Measurements from ENCODE around the gene MAGOH. TPM values are rescaled to one million over a fixed set of nuclear protein-coding genes. Genes with fewer than 3 reads are reported as not detected.

MAGOH gene
- polyA plus RNA-seq, 3 donors = 22.9 to 70.8 (median 69.2) TPM

GRCh38 chr1:53271446-53272090 lies 33.2 kb upstream of the MAGOH start:
- Histone ChIP-seq H3K9ac (ENCODE audit: insufficient read depth, low read length, poor library complexity, severe bottlenecking) (no peak overlapping the region), H3K27me3 (ENCODE audit: control insufficient read depth in 2 of 2, insufficient read depth in 2 of 2, low read length in 2 of 2) (no peaks in the 10 kb centered on the region), H3K4me2 (replicated peaks; ENCODE audit: extremely low read depth, low read length, poor library complexity, severe bottlenecking) (no peak overlapping the region), H3K79me2 (ENCODE audit: insufficient read depth, low read length) (no peaks in the 10 kb centered on the region), H4K20me1 (ENCODE audit: insufficient read depth, low read length) (no peaks in the 10 kb centered on the region), H3K4me1 (ENCODE audit: control insufficient read depth in 1 of 2, insufficient read depth in 2 of 2, low read length in 2 of 2) (no peaks in the 10 kb centered on the region), H3K9me3 (replicated peaks in 1 of 2; ENCODE audit: control insufficient read depth in 1 of 2, insufficient read depth in 1 of 2, low read length in 2 of 2) (no peaks in the 10 kb centered on the region), H3K36me3 (replicated peaks in 1 of 2; ENCODE audit: control insufficient read depth in 1 of 2, insufficient read depth in 2 of 2, low read length in 2 of 2) (peaks cover 36 to 81% of the 10 kb centered on the region in 2 donors), H2AFZ (ENCODE audit: insufficient read depth, low read depth, low read length, poor library complexity, severe bottlenecking) (no peak overlapping the region), H3K4me3 (replicated peaks in 1 of 3; ENCODE audit: low read depth in 2 of 3, low read length in 3 of 3) (no peak overlapping the region), H3K27ac (ENCODE audit: low read depth in 1 of 2, low read length in 2 of 2) (peak overlapping the region in 1 of 2 donors; percentile 8)
- no peaks in the 10 kb centered on the region for H3K9me3 Mint-ChIP-seq
- H3K27me3 Mint-ChIP-seq (ENCODE audit: low read depth in 3 of 3) = no peaks in the 10 kb centered on the region
- peaks cover 58 to 89% of the 10 kb centered on the region in 2 donors for H3K36me3 Mint-ChIP-seq
- H3K4me1 Mint-ChIP-seq = peaks cover 7% of the 10 kb centered on the region
- intact Hi-C loops (cut with micrococcal nuclease) = no loop called here
- peak overlapping the region in 2 of 7 donors; percentile 26 to 66 for H3K27ac Mint-ChIP-seq
- TF ChIP-seq, protein P1, sequence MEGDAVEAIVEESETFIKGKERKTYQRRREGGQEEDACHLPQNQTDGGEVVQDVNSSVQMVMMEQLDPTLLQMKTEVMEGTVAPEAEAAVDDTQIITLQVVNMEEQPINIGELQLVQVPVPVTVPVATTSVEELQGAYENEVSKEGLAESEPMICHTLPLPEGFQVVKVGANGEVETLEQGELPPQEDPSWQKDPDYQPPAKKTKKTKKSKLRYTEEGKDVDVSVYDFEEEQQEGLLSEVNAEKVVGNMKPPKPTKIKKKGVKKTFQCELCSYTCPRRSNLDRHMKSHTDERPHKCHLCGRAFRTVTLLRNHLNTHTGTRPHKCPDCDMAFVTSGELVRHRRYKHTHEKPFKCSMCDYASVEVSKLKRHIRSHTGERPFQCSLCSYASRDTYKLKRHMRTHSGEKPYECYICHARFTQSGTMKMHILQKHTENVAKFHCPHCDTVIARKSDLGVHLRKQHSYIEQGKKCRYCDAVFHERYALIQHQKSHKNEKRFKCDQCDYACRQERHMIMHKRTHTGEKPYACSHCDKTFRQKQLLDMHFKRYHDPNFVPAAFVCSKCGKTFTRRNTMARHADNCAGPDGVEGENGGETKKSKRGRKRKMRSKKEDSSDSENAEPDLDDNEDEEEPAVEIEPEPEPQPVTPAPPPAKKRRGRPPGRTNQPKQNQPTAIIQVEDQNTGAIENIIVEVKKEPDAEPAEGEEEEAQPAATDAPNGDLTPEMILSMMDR (IDR thresholded peaks at IDR 0.05) = no peak
- WGBS (ENCODE audit: insufficient coverage) = 98% methylated on average over 5 of the region's 5 CpGs
- no peak for DNase-seq
- no peak overlapping the region for H3K4me3 Mint-ChIP-seq

GRCh38 chr1:53270873-53271272 lies 32.6 kb upstream of the MAGOH start:
- TF ChIP-seq, protein P1 (IDR thresholded peaks at IDR 0.05) = no peak
- Mint-ChIP-seq H3K36me3 (peaks cover 63 to 90% of the 10 kb centered on the region in 2 donors), H3K9me3 (no peaks in the 10 kb centered on the region), H3K4me3 (no peak overlapping the region), H3K27ac (peak overlapping the region in 1 of 7 donors; percentile 28), H3K4me1 (peaks cover 7% of the 10 kb centered on the region), H3K27me3 (ENCODE audit: low read depth in 3 of 3) (no peaks in the 10 kb centered on the region)
- Histone ChIP-seq H3K9ac (ENCODE audit: insufficient read depth, low read length, poor library complexity, severe bottlenecking) (no peak overlapping the region), H3K27me3 (ENCODE audit: control insufficient read depth in 2 of 2, insufficient read depth in 2 of 2, low read length in 2 of 2) (no peaks in the 10 kb centered on the region), H4K20me1 (ENCODE audit: insufficient read depth, low read length) (no peaks in the 10 kb centered on the region), H3K4me1 (ENCODE audit: control insufficient read depth in 1 of 2, insufficient read depth in 2 of 2, low read length in 2 of 2) (no peaks in the 10 kb centered on the region), H3K79me2 (ENCODE audit: insufficient read depth, low read length) (no peaks in the 10 kb centered on the region), H3K9me3 (replicated peaks in 1 of 2; ENCODE audit: control insufficient read depth in 1 of 2, insufficient read depth in 1 of 2, low read length in 2 of 2) (no peaks in the 10 kb centered on the region), H3K4me2 (replicated peaks; ENCODE audit: extremely low read depth, low read length, poor library complexity, severe bottlenecking) (no peak overlapping the region), H3K36me3 (replicated peaks in 1 of 2; ENCODE audit: control insufficient read depth in 1 of 2, insufficient read depth in 2 of 2, low read length in 2 of 2) (peaks cover 43 to 85% of the 10 kb centered on the region in 2 donors), H3K27ac (ENCODE audit: low read depth in 1 of 2, low read length in 2 of 2) (no peak overlapping the region), H2AFZ (ENCODE audit: insufficient read depth, low read depth, low read length, poor library complexity, severe bottlenecking) (no peak overlapping the region), H3K4me3 (replicated peaks in 1 of 3; ENCODE audit: low read depth in 2 of 3, low read length in 3 of 3) (no peak overlapping the region)
- DNase-seq = no peak
- intact Hi-C loops (cut with micrococcal nuclease) = no loop called here
- WGBS (ENCODE audit: insufficient coverage) = 97% methylated on average over 7 of the region's 8 CpGs
